Activated naive CD8-positive, alpha-beta T cell treated with anti-CD3 and anti-CD28 coated beads for 36 hours (primary cell): ENCODE results near the gene EPHA4. TPM values are rescaled to one million over a fixed set of nuclear protein-coding genes. Genes with fewer than 3 reads are reported as not detected.

Experiments
- DNase-seq: peaks from one replicate; pipeline ENCODE4 v3.0.0; 2021
- H3K27ac Mint-ChIP-seq: one replicate; pipeline ENCODE4 v1.8.0; 2022; ENCODE audit warnings: mild to moderate bottlenecking, moderate library complexity, mixed read lengths
- H3K27me3 Mint-ChIP-seq: one replicate; pipeline ENCODE4 v1.8.0; 2022; ENCODE audit warnings: mild to moderate bottlenecking, mixed read lengths
- H3K36me3 Mint-ChIP-seq: one replicate; pipeline ENCODE4 v1.8.0; 2021; ENCODE audit warnings: mild to moderate bottlenecking, mixed read lengths
- H3K4me1 Mint-ChIP-seq: one replicate; pipeline ENCODE4 v1.8.0; 2021; ENCODE audit warnings: mixed read lengths
- H3K4me3 Mint-ChIP-seq: one replicate; pipeline ENCODE4 v1.8.0; 2022; ENCODE audit warnings: mild to moderate bottlenecking, moderate library complexity, mixed read lengths
- H3K9me3 Mint-ChIP-seq: one replicate; pipeline ENCODE4 v1.8.0; 2022; ENCODE audit warnings: mixed read lengths
- total RNA-seq, 2 experiments: library from RNA; stranded (reverse); gene quantifications; one replicate each; pipeline ENCODE4 v1.2.3, GENCODE V29; 2021

The EPHA4 gene
- total RNA-seq, 2 experiments from 2014 or later = 0.20 to 0.47 TPM

GRCh38 chr2:221444106-221444505 lies 128.0 kb downstream of the EPHA4 start:
- H3K4me1 Mint-ChIP-seq = no peaks in the 10 kb centered on the region
- peaks cover 4% of the 10 kb centered on the region for H3K27me3 Mint-ChIP-seq
- no peak overlapping the region for H3K4me3 Mint-ChIP-seq
- H3K27ac Mint-ChIP-seq = no peak overlapping the region
- H3K9me3 Mint-ChIP-seq = no peaks in the 10 kb centered on the region
- DNase-seq = no peak
- no peaks in the 10 kb centered on the region for H3K36me3 Mint-ChIP-seq

GRCh38 chr2:221443645-221444044 lies 128.5 kb downstream of the EPHA4 start:
- H3K9me3 Mint-ChIP-seq = no peaks in the 10 kb centered on the region
- H3K4me1 Mint-ChIP-seq = no peaks in the 10 kb centered on the region
- DNase-seq = no peak
- peaks cover 4% of the 10 kb centered on the region for H3K27me3 Mint-ChIP-seq
- H3K36me3 Mint-ChIP-seq = no peaks in the 10 kb centered on the region
- no peak overlapping the region for H3K4me3 Mint-ChIP-seq
- no peak overlapping the region for H3K27ac Mint-ChIP-seq

GRCh38 chr2:221442128-221442527 lies 130.0 kb downstream of the EPHA4 start:
- Mint-ChIP-seq H3K36me3 (no peaks in the 10 kb centered on the region), H3K27ac (no peak overlapping the region), H3K4me3 (no peak overlapping the region), H3K27me3 (peaks cover 4% of the 10 kb centered on the region), H3K9me3 (no peaks in the 10 kb centered on the region), H3K4me1 (no peaks in the 10 kb centered on the region)
- DNase-seq = no peak

GRCh38 chr2:221439761-221440479 lies 132.2 kb downstream of the EPHA4 start:
- no peaks in the 10 kb centered on the region for H3K27me3 Mint-ChIP-seq
- H3K4me3 Mint-ChIP-seq = no peak overlapping the region
- H3K4me1 Mint-ChIP-seq = no peaks in the 10 kb centered on the region
- no peaks in the 10 kb centered on the region for H3K9me3 Mint-ChIP-seq
- DNase-seq = no peak
- no peaks in the 10 kb centered on the region for H3K36me3 Mint-ChIP-seq
- no peak overlapping the region for H3K27ac Mint-ChIP-seq

GRCh38 chr2:221437056-221437455 lies 135.0 kb downstream of the EPHA4 start:
- no peaks in the 10 kb centered on the region for H3K4me1 Mint-ChIP-seq

GRCh38 chr2:221435171-221435570 lies 136.9 kb downstream of the EPHA4 start:
- Mint-ChIP-seq H3K4me3 (no peak overlapping the region), H3K27me3 (no peaks in the 10 kb centered on the region), H3K4me1 (no peaks in the 10 kb centered on the region), H3K27ac (no peak overlapping the region), H3K36me3 (no peaks in the 10 kb centered on the region), H3K9me3 (no peaks in the 10 kb centered on the region)
- no peak for DNase-seq

More at GRCh38 chr2:221437056-221437455, 135.0 kb downstream of the EPHA4 start:
- Mint-ChIP-seq H3K27ac (no peak overlapping the region), H3K9me3 (no peaks in the 10 kb centered on the region), H3K36me3 (no peaks in the 10 kb centered on the region), H3K27me3 (no peaks in the 10 kb centered on the region), H3K4me3 (no peak overlapping the region)
- DNase-seq = no peak

GRCh38 chr2:221434142-221434541 lies 138.0 kb downstream of the EPHA4 start:
- no peak overlapping the region for H3K4me3 Mint-ChIP-seq
- no peak for DNase-seq
- no peaks in the 10 kb centered on the region for H3K27me3 Mint-ChIP-seq
- H3K36me3 Mint-ChIP-seq = no peaks in the 10 kb centered on the region
- H3K27ac Mint-ChIP-seq = no peak overlapping the region
- H3K9me3 Mint-ChIP-seq = no peaks in the 10 kb centered on the region
- H3K4me1 Mint-ChIP-seq = no peaks in the 10 kb centered on the region

GRCh38 chr2:221431477-221431876 lies 140.6 kb downstream of the EPHA4 start:
- H3K27me3 Mint-ChIP-seq = no peaks in the 10 kb centered on the region
- no peak overlapping the region for H3K27ac Mint-ChIP-seq
- no peaks in the 10 kb centered on the region for H3K36me3 Mint-ChIP-seq
- no peaks in the 10 kb centered on the region for H3K9me3 Mint-ChIP-seq
- no peak overlapping the region for H3K4me3 Mint-ChIP-seq
- no peak for DNase-seq
- H3K4me1 Mint-ChIP-seq = no peaks in the 10 kb centered on the region

GRCh38 chr2:221429741-221430491 lies 142.2 kb downstream of the EPHA4 start:
- Mint-ChIP-seq H3K27ac (no peak overlapping the region), H3K9me3 (no peaks in the 10 kb centered on the region), H3K27me3 (no peaks in the 10 kb centered on the region), H3K4me1 (no peaks in the 10 kb centered on the region), H3K36me3 (no peaks in the 10 kb centered on the region), H3K4me3 (no peak overlapping the region)
- DNase-seq = no peak

- no peak for DNase-seq
- Mint-ChIP-seq H3K9me3 (no peaks in the 10 kb centered on the region), H3K27me3 (no peaks in the 10 kb centered on the region), H3K36me3 (no peaks in the 10 kb centered on the region), H3K4me3 (no peak overlapping the region), H3K4me1 (no peaks in the 10 kb centered on the region), H3K27ac (no peak overlapping the region)
These were observed 143.2 kb downstream of the EPHA4 start for GRCh38 chr2:221428896-221429295.

GRCh38 chr2:221426929-221427328 lies 145.2 kb downstream of the EPHA4 start:
- Mint-ChIP-seq H3K4me3 (no peak overlapping the region), H3K27ac (no peak overlapping the region), H3K27me3 (no peaks in the 10 kb centered on the region), H3K9me3 (no peaks in the 10 kb centered on the region), H3K36me3 (no peaks in the 10 kb centered on the region), H3K4me1 (no peaks in the 10 kb centered on the region)
- DNase-seq = no peak

- no peak overlapping the region for H3K4me3 Mint-ChIP-seq
- H3K27ac Mint-ChIP-seq = no peak overlapping the region
- no peaks in the 10 kb centered on the region for H3K27me3 Mint-ChIP-seq
- H3K36me3 Mint-ChIP-seq = no peaks in the 10 kb centered on the region
- H3K4me1 Mint-ChIP-seq = no peaks in the 10 kb centered on the region
- H3K9me3 Mint-ChIP-seq = no peaks in the 10 kb centered on the region
- DNase-seq = no peak
These were observed 146.2 kb downstream of the EPHA4 start for GRCh38 chr2:221425891-221426290.

GRCh38 chr2:221425353-221425752 lies 146.8 kb downstream of the EPHA4 start:
- Mint-ChIP-seq H3K27ac (no peak overlapping the region), H3K36me3 (no peaks in the 10 kb centered on the region), H3K27me3 (no peaks in the 10 kb centered on the region), H3K9me3 (no peaks in the 10 kb centered on the region), H3K4me1 (no peaks in the 10 kb centered on the region), H3K4me3 (no peak overlapping the region)
- DNase-seq = no peak

- Mint-ChIP-seq H3K9me3 (no peaks in the 10 kb centered on the region), H3K4me3 (no peak overlapping the region), H3K27me3 (no peaks in the 10 kb centered on the region), H3K27ac (no peak overlapping the region), H3K36me3 (no peaks in the 10 kb centered on the region), H3K4me1 (no peaks in the 10 kb centered on the region)
- DNase-seq = no peak
These were observed 148.8 kb downstream of the EPHA4 start for GRCh38 chr2:221423210-221423804.

GRCh38 chr2:221422516-221423209 lies 149.4 kb downstream of the EPHA4 start:
- Mint-ChIP-seq H3K27me3 (no peaks in the 10 kb centered on the region), H3K4me1 (no peaks in the 10 kb centered on the region), H3K4me3 (no peak overlapping the region), H3K36me3 (no peaks in the 10 kb centered on the region), H3K9me3 (no peaks in the 10 kb centered on the region), H3K27ac (no peak overlapping the region)
- DNase-seq = no peak
